ENCODE results near the gene PDE6B. TPM values are rescaled to one million over a fixed set of nuclear protein-coding genes. Genes with fewer than 3 reads are reported as not detected.
"Not testable (repeated sequence)": the region's sequence is repeated elsewhere in the genome, so short reads cannot be mapped to it uniquely, and the experiment has no call there.

Gene PDE6B
- total RNA-seq, 1 donor from 2014 or later: 0.27 TPM

DNA sequence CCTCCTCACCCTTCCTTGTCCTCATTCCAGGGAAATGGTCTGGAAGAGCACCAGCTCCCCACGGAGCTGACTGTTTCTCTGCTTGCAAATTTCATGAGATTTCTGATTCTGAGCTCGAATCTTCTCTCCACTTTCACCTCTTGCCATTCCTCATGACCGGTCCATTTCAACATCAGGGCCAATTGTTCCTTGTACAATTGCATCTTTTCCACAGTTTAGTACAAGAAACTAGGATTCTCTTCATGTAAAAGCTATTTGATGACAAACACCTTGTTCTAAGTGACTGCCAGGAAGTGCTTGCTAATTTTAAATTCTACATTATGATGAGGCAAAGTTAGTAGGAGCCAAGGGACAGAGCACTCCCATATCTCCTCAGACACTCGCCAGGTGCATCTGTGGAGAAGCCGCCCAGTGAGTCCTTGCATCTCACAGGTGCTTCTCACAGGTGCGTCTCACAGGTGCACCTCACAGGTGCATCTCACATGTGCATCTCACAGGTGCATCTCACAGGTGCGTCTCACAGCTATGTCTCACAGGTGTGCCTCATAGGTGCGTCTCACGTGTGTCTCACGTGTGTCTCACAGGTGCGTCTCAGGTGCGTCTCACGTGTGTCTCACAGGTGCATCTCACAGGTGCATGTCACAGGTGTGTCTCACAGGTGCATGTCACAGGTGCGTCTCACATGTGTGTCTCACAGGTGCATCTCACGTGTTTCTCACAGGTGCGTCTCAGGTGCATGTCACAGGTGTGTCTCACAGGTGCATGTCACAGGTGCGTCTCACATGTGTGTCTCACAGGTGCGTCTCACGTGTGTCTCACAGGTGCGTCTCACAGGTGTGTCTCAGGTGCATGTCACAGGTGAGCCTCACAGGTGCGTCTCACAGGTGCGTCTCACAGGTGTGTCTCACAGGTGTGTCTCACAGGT, 3.0 kb upstream of the PDE6B start:
- no peak for DNase-seq (ENCODE audit: low read depth)

DNA sequence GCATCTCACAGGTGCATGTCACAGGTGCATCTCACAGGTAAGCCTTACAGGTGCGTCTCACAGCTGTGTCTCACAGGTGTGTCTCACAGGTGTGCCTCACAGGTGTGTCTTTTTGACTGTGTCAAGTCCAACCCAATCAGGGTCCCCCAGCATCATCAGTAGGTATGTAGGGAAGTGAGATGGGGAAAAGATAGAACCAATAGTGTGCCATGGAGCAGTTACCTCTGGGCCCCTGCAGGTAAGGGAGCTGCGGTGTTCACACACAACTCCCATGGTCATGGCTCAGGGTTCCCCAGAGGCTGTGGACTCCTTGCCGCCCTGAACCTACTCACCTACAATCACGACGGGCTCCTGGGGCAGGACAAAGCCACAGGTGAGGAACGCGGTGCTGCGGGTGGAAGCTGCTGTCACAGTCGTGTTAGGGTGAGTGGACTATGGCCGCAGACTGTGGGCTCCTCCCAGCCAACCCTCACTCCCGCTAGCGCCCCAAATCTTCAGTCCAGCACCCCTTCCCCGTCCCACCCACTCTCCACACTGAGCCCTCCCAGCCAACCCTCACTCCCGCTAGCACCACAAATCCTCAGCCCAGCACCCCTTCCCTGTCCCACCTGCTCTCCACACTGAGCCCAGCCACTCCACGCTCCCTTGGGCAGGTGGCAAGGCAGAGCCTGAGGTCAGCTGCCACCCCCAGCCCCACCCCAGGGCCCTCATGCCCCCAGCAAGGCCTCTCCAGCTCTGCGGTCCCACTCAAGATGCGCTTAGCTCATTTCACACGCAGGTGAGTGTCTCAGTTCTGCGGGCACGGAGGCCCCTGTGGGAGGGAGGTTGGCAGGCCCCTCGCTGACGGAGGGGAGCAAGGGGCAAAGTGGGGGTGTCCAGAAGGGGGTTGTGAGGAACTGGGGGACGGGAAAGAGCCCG, 2.1 kb upstream of the PDE6B start:
- DNase-seq (ENCODE audit: low read depth): no peak

DNA sequence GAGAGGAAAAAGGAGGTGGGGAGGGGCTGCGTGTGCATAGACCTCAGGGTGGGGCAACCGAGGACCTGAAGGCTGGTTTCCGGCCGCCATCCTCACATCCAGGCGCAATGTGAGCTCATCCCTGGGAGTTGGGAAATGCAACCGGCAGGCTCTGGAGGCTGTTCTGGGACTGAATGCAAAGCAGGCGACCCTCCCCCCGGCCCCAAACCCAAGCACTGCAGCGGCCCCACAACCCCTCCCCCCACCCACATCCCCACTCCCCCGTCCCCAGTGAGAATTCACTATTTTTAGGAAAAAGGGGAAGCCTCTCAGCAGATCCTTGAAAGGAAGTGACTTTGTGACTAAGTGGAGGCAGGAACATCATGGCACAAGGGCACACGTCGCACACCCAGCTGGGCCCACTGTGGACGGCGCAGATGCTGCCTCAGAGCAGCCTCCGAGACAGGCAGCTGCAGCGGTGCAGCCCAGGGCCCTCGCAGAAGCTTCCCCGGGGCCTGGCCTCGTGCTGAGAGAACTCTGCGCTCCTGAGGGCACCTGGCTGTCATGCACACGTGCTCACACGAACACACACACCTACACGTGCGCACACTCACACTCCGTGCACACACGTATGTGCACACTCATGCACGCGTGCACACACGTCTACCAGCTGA, 1.3 kb upstream of the PDE6B start:
- DNase-seq (ENCODE audit: low read depth): no peak

DNA sequence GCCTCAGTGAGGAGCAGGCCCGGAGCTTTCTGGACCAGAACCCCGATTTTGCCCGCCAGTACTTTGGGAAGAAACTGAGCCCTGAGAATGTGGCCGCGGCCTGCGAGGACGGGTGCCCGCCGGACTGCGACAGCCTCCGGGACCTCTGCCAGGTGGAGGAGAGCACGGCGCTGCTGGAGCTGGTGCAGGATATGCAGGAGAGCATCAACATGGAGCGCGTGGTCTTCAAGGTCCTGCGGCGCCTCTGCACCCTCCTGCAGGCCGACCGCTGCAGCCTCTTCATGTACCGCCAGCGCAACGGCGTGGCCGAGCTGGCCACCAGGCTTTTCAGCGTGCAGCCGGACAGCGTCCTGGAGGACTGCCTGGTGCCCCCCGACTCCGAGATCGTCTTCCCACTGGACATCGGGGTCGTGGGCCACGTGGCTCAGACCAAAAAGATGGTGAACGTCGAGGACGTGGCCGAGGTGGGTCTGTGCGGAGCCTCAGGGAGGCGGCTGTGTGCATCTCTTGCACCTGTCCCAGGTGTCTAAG, 323 bp downstream of the PDE6B start:
- no peak for DNase-seq (ENCODE audit: low read depth)

DNA sequence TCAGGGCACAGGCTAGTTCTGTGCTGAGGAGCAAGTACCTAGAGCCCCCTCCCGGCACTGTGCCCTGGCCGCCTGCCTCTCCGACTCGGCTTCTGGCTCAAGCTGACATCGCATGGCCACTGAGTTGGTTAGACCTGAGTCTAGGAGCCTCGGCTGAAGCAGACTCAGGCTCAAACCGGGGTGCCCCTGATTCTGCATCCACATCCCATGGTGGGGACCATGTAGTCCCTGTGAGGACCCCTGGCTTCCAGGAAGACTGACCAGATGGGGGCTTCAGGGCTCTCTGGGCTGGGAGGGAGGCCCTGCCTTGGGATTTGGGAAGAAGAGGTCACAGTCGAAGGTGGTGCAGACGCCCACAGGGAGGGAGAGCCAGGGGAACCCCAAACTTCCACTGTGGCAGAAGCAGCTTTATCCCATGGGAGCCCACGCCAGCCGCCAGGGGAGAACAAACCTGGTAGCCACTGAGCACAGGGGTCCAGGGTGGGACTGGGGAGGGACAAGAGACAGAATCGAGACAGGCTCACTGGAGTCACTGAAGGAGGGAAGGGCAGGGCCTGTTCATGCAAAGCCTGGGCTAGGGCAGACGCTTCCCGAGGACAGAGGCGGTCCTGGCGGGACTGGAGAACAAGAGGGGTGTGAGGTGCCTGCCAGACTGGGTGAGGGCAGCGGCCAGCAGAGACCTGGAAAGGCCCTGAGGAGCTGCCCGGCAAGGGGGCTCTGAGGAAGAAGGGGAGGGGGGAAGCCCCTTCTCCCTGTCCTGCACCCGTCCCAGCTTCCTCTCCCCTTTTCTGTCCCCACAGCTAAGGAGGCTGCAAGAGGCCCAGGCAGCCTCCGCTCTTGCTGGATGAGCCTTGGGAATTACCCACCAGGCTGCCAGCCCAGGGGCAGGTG, 1.1 kb downstream of the PDE6B start:
- peak; percentile 26 for DNase-seq (ENCODE audit: low read depth)

DNA sequence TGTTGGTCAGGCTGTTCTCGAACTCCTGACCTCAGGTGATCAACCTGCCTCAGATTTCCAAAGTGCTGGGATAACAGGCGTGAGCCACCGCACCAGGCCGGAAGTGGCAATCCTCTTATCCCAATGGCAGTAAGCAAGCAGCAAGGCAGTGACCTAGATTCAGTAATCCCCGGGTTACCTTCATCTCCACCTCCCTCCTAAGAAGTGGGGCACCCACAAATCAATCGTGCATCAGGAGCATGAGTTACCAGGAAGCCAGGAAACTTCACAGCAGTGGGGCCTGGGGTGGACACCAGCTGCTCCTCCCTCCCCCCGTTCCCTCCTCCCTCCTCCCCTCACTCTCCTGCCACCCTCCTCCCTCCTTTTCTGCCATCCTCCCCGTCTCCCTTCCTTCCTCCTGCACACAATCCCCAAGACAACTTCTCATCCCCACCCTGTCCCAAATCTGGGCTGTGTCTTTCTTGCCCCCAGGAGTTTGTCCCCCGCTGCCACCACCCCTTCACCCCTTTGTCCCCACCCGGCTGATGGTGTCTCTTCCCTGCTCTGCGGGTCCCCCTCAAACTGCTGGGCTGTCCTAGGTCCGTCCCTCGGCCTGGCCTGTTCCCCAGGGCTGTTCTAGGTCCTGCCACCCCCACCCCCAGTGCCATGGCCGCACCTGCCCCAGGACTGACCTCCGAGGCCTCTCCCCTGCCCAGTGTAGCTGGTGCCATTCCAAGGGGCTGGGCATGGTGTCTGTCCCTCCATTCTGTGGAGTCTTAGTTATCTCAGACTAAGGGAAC, 2.2 kb downstream of the PDE6B start:
- no peak for DNase-seq (ENCODE audit: low read depth)

DNA sequence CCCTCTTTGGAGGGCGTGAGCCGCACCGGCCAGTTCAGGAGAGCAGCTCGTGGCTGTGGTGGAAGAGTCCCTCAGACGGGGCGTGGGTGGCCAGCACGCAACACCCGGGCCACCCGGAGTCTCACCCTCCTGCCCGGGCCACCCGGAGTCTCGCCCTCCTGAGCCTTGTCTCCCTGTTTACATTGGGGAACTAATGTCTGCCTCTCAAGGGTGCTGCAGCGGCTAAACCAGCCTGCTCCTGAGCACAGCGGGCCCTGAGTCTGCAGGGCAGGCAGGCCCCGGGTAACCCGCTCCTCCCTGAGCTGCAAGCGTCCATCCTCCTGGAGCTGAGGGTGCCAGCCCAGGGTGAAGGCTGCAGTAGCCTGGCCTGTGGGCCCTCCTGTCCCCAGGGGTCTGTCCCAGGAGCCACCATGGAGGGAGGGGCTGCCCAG, 3.0 kb downstream of the PDE6B start:
- DNase-seq (ENCODE audit: low read depth): no peak

DNA sequence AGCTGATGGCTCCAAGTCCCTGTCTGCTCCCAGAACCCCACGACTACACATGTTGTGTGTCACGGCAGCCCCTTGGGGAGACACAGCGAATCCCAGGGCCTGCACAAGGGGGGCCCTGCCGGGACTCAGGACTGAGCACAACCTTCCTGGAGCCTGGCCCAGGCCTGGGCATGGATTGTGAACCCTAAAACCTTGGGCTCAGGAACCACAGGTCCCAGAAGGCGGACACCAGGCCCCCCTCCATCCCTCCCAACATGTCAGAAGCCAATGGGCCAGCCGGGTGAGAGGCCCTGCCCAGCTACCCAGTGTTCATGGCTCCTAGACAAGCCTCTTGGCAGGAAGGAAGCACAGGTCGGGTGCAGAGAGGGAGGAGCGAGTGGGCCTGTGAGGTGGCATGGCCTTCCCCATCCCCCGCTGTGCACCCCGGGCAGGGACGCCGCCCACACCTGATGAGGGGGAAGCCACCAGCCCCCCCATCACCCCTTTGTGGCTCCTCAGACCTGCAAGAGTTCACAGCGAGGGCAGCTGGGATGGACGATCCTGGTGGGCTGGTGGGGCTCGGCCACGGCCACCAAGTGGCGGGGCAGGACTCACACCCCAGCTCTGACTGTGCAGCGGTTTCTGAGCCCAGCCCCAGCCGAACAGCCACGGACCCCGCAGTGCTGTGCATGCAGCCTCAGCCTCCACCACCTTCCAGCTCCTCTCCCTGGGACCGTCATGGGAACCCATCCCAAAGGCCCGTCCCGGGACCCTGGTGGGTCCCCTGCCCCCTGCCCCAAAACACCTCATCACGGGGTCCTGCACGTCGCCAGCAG, 3.7 kb downstream of the PDE6B start:
- DNase-seq (ENCODE audit: low read depth): no peak

DNA sequence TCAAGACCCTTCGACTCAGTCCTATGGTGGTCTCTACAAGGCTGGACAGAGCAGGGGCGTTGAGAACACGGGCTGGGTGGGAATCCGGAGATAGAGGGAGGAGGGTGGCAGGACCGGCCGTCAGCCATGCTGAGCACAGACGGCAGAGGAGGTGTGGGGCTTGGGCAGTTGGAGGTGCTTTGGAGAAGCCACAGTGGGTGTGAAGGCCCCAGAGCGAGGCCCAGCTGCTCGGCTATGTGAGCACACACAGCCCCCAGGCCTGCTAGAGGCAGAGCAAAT, 4.2 kb downstream of the PDE6B start:
- peak; percentile 50 for DNase-seq (ENCODE audit: low read depth)

DNA sequence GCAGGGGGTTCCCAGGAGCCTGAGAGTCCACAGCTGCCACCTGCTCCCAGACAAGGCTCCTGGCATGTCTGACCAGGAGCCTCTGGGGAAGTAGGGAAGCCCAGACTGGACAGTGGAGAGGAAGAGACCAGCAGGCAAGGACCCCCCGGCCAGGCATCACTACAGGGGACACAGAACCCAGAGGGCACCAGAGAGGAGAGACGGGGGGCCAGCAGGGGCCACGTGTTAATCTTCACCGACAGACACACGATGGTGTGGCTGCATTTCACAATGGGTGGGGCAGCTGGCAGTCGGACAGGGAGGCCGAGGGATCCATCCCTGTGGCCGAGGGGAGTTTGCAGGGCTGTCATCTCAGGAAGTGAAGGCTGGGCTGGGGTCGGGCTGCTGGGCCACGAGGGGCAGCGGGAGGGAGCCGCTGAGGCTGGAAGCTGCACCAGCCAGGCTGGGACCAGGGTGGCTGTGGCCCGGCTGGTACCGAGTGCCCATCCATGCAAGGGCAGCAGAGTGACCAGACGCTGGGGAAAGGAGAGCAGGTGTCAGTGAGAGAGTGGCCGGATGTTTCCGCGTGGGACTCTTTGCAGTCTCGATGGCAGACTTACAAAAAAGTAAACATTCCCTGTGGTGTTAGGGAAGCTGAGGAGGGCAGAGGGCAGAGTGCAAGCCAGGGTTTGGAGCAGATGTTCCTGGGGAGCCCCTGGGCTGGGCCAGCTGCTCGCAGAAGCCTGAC, 4.7 kb downstream of the PDE6B start:
- no peak for DNase-seq (ENCODE audit: low read depth)

DNA sequence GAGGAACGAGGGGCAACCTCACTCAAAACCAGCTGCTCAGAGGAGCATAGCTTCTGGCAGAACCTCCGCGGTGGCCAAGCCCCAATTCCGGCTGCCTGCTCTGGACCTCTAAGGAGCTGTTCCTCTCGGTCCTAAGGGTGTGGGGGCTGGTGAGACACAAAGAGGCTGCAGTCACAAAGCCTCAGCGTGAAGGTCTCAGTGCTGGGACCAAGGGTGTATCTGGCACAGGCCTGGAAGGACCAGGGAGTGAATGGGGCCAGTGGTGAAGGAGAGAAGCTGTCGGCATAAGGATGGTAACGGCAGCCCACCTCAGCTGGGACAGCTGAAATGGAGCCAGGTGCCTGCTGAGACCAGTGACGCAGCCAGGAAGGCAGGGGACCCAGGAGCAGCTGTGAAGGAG, 5.3 kb downstream of the PDE6B start:
- DNase-seq (ENCODE audit: low read depth): no peak

DNA sequence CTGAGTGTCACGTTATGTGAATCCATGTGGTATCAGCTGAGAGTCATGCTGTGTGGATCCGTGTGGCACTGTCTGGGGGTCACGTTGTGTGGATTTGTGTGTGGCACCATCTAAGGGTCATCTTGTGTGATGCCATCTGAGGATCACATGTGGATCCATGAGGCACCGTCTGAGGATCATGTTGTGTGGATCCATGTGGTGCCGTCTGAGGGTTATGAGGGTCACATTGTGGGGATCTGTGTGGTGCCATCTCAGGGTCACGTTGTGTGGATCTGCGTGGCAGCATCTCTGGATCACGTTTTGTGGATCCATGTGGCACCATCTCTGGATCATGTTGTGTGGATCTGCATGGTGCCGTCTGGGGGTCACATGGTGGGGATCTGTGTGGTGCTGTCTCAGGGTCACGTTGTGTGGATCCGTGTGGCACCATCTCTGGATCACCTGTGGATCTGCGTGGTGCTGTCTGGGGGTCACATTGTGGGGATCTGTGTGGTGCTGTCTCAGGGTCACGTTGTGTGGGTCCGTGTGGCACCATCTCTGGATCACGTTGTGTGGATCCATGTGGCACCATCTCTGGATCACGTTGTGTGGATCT, 6.9 kb downstream of the PDE6B start:
- DNase-seq (ENCODE audit: low read depth): no peak

DNA sequence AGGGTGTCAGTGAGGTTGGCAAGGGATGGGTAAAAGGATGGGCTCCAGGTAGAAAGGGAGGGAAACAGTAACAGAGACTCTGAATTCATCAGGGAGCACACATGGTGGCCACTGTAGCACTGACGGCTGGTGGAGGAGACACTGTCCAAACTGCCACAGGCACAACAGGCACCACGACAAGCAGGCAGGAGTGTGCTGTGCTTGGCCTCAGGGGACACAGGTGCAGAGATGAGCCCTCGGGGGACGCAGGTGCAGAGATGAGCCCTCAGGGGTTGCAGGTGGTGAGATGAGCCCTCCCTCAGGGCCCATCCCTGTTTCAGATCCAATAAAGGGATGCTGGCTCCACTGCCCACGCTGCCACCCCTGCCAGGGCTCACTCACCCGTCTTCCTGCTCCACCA, 7.6 kb downstream of the PDE6B start:
- no peak for DNase-seq (ENCODE audit: low read depth)

DNA sequence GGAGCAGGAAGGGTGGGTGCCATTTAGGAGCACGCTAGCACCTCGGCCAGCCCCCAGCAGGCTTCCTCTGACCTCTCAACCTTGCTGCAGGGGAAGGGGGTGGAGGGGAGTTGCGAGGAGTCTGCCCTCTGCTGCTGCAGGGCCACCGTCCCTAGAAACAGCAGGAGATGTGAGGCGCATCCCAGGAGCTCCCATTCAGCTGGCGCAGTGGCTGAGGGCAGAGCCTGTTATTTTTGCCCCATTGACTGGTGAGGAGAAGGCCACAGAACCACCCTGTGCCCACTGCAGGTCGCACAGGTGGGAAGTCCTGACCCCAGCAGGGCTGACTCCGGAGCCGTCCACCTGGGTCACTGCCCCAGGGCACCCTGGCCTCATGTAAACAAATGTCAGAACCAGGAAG, 8.0 kb downstream of the PDE6B start:
- DNase-seq (ENCODE audit: low read depth): no peak

DNA sequence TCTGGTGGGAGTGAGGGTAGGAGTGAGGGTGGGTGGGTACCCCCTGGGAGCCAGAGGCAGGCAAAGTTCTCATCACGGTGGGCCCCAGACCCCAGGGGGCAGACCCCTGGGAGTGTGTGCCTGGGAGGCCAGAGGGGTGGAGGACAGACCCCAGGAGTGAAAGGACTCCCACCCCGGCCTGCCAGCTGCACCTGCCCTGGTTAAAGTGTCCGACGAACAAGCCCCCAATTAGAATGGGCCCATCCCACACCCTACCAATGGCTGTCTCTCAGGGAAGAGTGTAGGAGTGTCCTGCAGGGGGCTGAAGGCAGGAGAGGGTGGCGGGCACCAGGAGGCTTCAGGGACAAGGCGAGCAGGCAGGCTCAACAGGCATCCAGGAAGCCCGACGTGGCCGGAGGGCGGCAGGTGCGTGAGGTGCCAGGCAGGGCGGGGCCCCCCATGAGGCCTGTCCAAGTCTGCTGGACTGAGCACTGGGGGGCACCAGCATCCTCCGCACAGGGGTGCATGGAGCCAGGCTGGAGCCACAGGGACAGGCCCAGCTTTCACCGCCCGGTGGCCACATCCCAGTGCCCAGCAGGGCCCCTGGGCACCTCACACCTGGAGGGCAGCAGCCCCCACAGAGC, 8.7 kb downstream of the PDE6B start:
- no peak for DNase-seq (ENCODE audit: low read depth)

DNA sequence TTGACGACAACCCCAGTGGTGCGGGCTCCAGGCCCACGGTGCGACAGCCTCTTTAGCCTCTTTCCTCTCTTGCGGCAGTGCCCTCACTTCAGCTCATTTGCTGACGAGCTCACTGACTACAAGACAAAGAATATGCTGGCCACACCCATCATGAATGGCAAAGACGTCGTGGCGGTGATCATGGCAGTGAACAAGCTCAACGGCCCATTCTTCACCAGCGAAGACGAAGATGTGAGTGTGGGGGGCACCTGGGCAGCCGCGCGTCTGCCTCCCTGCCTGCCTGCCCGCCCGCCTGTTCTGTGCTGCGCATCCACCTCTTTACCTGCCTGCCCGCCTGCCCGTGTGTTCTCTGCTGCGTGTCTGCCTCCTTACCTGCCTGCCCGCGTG, 9.2 kb downstream of the PDE6B start:
- no peak for DNase-seq (ENCODE audit: low read depth)

DNA sequence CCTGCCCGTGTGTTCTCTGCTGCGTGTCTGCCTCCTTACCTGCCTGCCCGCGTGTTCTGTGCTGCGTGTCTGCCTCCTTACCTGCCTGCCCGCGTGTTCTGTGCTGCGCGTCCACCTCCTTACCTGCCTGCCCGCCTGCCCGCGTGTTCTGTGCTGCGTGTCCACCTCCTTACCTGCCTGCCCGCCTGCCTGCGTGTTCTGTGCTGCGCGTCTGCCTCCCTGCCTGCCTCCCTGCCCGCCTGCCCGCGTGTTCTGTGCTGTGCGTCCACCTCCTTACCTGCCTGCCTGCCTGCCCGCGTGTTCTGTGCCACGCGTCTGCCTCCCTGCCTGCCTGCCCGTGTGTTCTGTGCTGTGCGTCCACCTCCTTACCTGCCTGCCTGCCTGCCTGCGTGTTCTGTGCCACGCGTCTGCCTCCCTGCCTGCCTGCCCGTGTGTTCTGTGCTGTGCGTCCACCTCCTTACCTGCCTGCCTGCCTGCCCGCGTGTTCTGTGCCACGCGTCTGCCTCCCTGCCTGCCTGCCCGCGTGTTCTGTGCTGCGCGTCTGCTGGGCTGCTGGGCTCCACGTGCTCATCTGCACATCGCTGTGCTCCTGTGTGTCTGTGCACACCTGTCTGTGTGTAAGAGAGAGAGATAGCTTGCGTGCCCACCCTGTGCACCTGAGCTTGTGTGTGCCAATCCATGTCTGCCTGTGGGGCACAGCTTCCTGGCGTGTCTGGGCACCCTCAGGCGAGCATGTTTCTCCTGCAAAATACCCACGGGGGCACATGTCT, 9.9 kb downstream of the PDE6B start:
- DNase-seq (ENCODE audit: low read depth): not testable (repeated sequence)
